HG03045 (cell line): Measurements from ENCODE around the gene TSPAN18.

Source experiments
- ATAC-seq: cut with Tn5 transposase; IDR thresholded peaks from one replicate; pipeline ENCODE4 v1.9.1; 2021; ENCODE audit warnings: mild to moderate bottlenecking, moderate library complexity; ENCODE audit not compliant: unreplicated experiment

The TSPAN18 gene

DNA sequence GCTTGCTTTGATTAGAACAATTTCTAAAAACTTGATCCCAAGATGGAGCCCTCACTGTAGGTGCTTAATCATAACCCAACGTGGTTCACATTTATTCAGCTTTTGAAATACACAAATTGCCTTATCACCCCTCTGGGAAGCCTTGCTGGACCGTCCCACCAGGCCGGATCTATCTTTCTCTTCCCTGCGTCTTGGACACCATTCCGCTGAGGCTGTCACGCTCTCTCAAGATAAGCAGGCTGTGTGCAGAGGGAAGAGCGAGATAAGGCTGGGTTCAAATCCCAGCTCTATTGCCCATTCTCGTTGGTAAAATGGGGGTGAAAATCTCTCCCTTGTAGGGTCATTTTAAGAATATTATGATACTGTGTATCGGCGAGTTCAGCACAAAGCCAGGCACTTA lies 244.4 kb downstream of the TSPAN18 start:
- ATAC-seq: no peak

DNA sequence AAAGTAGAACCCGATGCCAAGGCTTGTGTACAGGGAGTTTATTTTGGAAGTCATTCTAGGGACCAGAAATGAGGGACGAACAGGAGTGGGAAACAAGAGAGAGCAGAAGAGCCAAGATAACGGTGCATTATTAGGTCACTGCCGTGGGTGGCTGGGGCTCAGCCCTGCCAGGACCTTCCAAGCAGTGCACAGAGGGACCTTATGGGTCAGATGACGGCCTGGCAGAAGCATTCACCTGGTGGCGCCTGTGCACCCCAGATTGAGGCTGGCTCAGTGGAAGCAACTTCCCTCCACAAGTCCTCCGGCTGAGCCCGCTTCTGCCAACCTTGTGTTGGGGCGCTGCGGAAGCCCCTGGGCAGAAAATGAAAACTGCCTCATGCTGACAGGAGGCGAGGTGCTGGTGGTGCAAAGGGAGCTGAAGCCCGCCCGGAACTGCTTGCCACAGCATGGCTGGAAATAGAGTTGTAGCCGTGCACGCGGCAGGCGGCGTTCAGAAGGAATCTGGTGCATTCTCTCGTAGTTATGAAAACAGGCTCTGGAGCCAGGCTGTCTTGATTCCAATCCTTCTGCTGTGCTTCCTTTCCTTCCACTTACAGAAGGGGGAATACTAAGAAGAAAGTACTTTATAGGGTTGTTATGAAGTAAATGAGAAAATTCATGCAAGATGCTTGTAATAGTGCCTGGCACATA lies 246.1 kb downstream of the TSPAN18 start:
- no peak for ATAC-seq

DNA sequence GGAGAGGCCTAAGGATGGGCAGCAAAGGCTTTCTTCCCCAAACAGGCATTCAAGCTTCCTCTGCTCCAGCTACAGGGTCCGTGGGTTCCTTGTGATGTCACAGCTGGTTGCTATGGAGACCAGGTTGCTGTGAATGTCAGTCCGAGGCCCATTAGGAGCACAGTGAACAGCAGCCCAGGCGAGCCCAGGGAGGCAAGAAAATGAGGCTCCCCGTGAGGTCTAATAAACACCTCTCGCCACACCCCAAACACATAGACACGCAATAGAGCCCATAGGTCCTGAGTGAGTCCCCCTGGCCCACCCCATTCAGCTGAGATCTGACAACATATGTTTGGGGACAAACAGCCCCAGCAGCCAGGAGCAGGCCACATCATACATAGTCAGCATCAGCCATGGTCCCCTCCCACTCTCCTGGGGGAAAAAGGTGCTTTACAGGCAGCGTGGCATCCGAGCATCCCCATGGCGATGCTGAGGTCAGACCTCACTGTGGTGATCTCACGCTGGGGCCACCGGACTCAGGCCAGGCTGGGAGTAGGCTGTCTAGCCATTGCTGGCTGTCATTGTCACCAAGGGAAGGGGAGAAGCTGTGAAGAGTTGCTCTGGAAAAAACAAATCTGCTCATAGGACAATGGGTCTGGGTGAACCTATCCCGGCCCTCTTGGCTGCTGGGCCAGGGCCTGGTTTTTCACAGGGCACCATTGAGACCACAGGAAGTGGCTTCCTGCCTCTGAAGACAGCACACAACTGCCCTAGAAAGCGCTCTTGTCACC lies 247.1 kb downstream of the TSPAN18 start:
- no peak for ATAC-seq

DNA sequence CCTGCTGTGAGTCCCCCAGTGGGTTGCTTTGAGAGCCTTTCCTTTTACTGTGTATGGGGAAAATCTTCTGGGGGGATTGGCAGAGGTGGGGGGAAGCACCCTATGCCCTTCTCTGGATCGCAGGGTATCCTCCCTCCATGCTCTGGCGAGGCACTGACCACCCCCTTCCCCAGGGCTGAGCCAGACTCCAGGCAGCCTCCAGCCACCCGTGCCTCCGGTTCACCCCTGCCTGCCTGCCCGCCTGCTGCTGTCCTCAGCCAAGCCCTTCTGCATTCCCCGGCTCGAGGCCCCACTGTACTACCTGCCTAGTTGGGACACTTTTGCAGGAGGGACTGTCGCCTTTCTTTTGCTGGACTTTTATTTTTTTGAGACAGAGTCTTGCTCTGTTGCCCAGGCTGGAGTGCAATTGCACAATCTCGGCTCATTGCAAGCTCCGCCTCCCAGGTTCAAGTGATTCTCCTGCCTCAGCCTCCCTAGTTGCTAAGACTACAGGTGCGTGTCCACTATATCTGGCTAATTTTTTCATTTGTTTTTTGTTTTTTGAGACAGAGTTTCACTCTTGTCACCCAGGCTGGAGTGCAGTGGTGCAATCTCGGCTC lies 247.7 kb downstream of the TSPAN18 start:
- ATAC-seq: no peak

DNA sequence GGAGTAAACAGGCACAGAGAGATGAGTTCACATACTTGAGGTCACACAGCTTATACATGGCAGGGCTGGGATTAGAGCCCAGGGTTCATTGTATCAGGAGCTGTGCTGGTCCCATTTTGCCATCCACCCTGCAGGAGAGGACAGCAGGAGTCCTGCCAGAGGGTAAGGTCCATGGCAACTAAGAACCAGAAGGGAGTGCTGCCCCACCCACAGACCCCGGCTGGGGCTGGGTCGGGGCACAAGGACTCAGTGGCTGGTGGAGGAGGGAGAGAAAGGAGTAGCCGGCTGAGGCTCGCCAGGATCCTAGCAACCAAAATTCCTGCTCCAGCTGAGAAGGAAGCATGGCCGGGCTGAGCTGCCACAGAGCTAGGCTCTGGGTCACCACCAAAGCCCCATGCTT lies 249.8 kb downstream of the TSPAN18 start:
- ATAC-seq: no peak

DNA sequence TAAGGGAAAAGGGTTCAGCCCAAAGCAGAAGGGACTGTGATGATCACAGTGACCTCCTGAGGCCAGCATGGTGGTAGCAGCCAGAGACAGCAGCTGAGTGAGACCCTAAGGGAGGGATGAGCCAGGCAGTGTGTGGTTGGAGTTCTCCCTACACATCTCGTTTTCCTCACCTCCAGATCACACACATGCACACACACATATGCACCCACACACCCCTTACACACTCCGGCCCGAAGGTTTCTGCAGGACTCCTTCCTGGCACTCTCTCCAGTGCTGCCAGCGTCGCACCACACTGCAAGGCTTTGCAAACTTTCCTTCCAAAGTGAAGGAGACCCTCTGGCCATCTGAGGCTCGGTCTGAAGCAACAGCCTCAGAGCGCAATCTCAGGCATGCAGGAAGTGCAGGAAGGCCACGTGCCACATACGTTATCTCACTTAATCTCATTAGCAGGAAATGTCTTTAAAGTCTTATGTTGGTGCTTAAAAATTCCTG lies 250.8 kb downstream of the TSPAN18 start:
- ATAC-seq: no peak

DNA sequence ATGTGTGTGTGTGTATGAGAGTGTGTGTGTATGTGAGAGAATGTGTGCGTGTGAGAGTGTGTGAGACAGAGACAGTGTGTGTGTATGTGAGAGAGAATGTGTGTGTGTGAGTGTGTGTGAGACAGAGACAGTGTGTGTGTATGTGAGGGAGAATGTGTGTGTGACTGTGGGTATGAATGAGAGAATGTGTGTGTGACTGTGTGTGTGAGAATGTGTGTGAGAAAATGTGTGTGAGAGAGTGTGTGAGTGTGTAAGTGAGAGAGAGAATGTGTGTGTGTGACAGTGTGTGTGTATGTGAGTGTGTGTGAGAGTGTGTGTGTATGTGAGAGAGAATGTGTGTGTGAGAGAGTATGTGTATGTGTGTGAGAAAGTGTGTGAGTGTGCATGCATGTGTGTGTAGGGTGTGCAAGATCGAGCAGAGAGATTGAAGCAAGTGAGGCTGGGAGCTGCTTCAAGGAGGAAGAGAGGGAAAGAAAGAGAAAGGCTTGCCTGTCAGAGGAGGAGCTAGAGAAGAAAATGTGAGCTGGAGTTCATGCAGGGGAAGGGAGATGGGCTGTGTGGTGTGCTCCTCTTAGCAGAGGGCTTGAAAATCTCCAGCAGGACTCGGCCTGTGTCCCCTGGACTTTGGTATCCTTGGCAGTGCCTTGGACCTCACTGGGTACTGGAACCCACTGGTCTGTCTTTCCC lies 251.7 kb downstream of the TSPAN18 start:
- ATAC-seq: no peak

DNA sequence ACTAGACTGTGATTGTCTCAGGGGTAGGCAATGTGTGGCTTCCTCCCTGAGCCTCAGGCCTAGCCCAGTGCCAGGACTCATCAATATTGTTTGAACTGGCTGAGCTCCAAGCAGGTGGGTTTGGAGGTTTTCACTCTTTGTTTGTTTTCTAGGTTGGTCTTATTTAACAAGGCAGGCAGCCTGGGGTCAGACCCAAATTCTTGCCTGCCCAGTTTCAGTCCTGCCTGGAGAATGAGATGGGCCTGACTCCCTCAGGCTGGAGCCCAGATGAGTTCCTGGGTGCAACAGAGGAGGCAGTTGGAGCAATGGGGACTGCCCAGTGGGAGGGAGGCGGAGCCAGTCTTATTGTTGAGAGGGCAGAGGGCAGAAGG lies 252.2 kb downstream of the TSPAN18 start:
- no peak for ATAC-seq

DNA sequence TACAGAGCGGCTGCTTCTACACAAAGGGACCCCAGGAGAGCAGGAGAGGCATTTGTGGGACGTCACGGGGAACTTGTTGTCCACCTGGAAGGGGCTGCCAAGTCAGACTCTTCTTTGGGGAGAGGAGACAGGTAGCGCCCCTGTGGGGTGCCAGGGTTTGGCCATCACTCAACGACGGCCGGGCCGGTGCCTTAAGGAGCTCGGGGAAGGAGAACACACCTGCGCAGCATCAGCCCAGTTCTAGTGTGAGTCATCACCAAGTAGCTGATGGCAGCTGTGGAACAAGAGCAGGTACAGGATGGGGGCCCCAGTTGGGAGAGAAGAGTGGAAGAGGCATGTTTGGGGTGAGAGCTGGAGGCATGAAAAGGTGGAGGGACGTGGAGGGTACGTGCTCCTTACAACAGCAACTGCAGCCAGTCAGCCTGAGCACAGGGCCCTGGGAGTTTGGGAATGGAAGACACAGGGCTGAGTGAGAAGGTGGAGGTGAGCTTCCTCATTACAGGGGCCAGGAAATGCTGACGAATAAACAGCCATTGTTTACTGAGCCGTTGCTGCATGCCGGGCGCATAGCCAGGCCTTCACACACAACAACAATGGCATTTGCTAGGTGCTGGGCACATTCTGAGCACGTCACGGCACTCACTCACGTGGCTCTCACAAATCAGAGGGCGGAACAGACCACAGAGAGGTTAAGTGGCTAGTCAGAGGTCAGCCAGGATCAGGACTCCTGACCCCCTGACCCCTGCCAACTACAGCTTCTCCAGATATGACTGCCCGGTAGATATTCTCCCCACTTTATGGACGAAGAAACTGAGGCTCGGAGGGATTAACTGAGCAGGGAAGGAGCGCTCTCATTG lies 253.0 kb downstream of the TSPAN18 start:
- ATAC-seq: no peak

DNA sequence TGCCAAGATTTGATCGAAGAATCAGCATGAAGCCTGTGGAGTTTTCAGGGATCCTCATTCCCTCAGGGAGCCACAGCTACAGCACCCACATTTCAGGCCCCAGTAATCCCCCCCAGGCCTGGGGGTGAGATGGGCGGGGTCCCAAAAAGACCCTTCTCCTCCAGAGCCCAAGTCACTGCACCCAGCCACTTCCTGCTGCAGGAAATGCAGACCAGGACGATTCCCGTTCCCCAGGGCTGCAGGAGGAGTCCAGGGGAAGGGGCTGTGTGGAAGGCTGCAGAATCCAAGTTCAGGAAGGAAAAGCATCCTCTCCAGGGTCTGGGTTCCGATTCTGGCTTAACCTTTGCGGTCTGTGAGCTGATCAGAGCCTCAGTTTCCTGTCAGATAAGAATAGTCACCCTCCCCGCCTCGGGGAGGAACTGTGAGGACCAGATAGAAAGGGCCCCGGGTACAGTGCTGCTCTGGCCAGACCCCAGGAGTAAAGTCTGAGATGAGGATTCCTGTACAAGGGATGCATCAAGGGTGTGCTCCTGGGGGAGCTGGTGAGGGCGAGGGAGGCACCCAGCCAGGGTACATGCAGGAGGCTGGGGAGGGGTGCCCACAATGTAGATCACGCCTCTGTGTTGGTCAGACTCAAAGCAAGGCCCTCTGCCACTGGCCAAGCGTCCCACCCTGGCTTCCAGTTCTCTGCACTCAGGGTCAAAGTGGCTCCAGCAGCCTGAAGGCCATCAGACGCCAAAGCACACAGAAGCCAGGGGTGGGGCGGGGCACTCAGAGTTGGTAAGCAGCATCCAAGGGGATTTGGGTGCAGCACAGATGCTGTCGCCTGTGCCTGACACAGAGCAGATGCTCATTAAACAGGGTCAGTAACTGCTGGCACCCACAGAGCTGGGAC lies 254.0 kb downstream of the TSPAN18 start:
- no peak for ATAC-seq
